ENCODE results near the gene NPAS3. TPM values are rescaled to one million over a fixed set of nuclear protein-coding genes. Genes with fewer than 3 reads are reported as not detected.

Gene NPAS3
- total and polyA plus RNA-seq, 2 of the 8 experiments (the other 6 are each of a cell fraction or from before 2014, with no cell fraction given), result 0.11 to 0.60 TPM

DNA sequence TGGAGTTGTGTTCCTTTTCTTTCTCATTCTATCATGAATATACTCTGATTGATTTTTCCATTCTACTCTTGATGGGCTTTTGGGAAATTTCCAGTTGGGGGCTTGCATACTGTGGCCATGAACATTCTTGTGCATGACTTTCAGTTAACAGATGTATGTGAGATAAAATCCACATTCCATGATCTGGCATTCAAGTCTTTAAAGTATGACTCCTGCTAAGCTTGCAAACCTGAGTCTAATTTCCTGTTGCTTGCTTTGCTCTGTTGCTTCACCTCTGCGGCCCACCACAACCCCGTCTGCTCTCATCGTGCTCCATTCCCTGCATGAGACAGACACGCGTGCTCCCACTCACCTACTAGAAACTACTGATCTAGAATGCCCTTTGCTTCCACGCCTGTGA lies 24.3 kb upstream of the NPAS3 start:
- Histone ChIP-seq H3K79me1 (ENCODE audit: low read depth, low read length) (no peaks in the 10 kb centered on the region), H3K9ac (replicated peaks in 1 of 4; ENCODE audit: extremely low read depth in 1 of 4, low read depth in 3 of 4, low read length in 3 of 4) (no peak overlapping the region), H3K36me3 (ENCODE audit: control insufficient read depth in 2 of 4, insufficient read depth in 4 of 4, low read length in 3 of 4) (no peaks in the 10 kb centered on the region), H3K23ac (ENCODE audit: insufficient read length) (no peak overlapping the region), H4K20me1 (replicated peaks in 1 of 2; ENCODE audit: control insufficient read depth in 1 of 2, insufficient read depth in 2 of 2, low read length in 2 of 2) (no peaks in the 10 kb centered on the region), H3K9me3 (ENCODE audit: insufficient read depth in 2 of 2, low read depth in 1 of 2, low read length in 1 of 2) (no peaks in the 10 kb centered on the region), H2AK5ac (ENCODE audit: low read depth, low read length) (no peak overlapping the region), H3K4me3 (ENCODE audit: extremely low read depth in 1 of 4, insufficient read depth in 2 of 4, low read depth in 3 of 4, low read length in 4 of 4) (no peak overlapping the region), H3K14ac (ENCODE audit: insufficient read length) (no peak overlapping the region), H4K8ac (ENCODE audit: extremely low read depth, insufficient read depth, low read length) (no peak overlapping the region), H3K79me2 (ENCODE audit: control insufficient read depth in 1 of 2, insufficient read depth in 2 of 2, low read length in 2 of 2) (no peaks in the 10 kb centered on the region), H3K56ac (replicated peaks; ENCODE audit: insufficient read length, low read depth, low read length) (no peak overlapping the region), H2BK12ac (ENCODE audit: low read depth, low read length) (no peak overlapping the region), H3K27ac (ENCODE audit: low read depth, low read length) (no peak overlapping the region), H3K27me3 (replicated peaks in 1 of 4; ENCODE audit: control insufficient read depth in 3 of 4, extremely low read depth in 1 of 4, insufficient read depth in 3 of 4, low read length in 3 of 4) (no peaks in the 10 kb centered on the region), H3K18ac (ENCODE audit: extremely low read depth, low read length) (no peak overlapping the region), H2AFZ (ENCODE audit: low read length) (0 out of 2 replicates have a peak overlapping the region, but pooled peaks have one; percentile 14), H3K23me2 (ENCODE audit: low read depth, low read length) (no peaks in the 10 kb centered on the region), H2BK20ac (ENCODE audit: low read length) (no peak overlapping the region), H2BK120ac (replicated peaks; ENCODE audit: low read depth, low read length) (no peak overlapping the region), H4K91ac (replicated peaks; ENCODE audit: insufficient read length, low read length) (no peak overlapping the region), H4K5ac (ENCODE audit: insufficient read length, low read depth, low read length) (no peak overlapping the region), H3K4me1 (replicated peaks in 1 of 4; ENCODE audit: control insufficient read depth in 3 of 4, insufficient read depth in 4 of 4, low read length in 3 of 4) (no peaks in the 10 kb centered on the region), H2BK15ac (ENCODE audit: low read length) (no peak overlapping the region), H3K4ac (replicated peaks; ENCODE audit: insufficient read length, low read depth, low read length) (no peak overlapping the region), H3K4me2 (ENCODE audit: insufficient read depth in 1 of 2, low read depth in 2 of 2, low read length in 2 of 2) (no peak overlapping the region), H2BK5ac (ENCODE audit: low read depth, low read length) (no peak overlapping the region)
- no peak for DNase-seq (ENCODE audit: low read depth in 1 of 2, low spot score in 2 of 2)
- ChIA-PET POLR2A (ENCODE audit: partially characterized antibody) (no interaction called here), CTCF (ENCODE audit: partially characterized antibody) (interaction anchor here (1.0 kb wide), 1 partner anchor 72 kb away, joined by 3 read pairs; no protein-coding TSS in a partner anchor)
- FAIRE-seq, result no peak
- 91% methylated on average over 6 of the region's 6 CpGs; no CpG with 5 or more reads in 1 of the 2 experiments for WGBS, 2 experiments (ENCODE audit: extremely low coverage in 1 of 2, insufficient coverage in 1 of 2, insufficient read length in 1 of 2, insufficient replicate concordance in 2 of 2, low coverage in 1 of 2, low lambda C conversion rate in 2 of 2, missing lambda C conversion rate in 1 of 2)
- TF ChIP-seq SIN3A (conservative IDR thresholded peaks at IDR 0.05 in 1 of 2, IDR thresholded peaks at IDR 0.05 in 1 of 2; ENCODE audit: low read depth in 1 of 2, low read length in 2 of 2) (no peak), CREB1 (IDR thresholded peaks at IDR 0.05) (no peak), BCL11A (IDR thresholded peaks at IDR 0.05; ENCODE audit: low read depth in 2 of 2, low read length in 2 of 2) (no peak), EZH2 (IDR thresholded peaks at IDR 0.05; ENCODE audit: low read depth, low read length, severe bottlenecking) (no peak), YY1 (IDR thresholded peaks at IDR 0.05; ENCODE audit: low read depth, low read length) (no peak)

Data from H1 (cell line).